ENCODE data around the gene LAMC3. TPM values are rescaled to one million over a fixed set of nuclear protein-coding genes. Genes with fewer than 3 reads are reported as not detected.

The LAMC3 gene
- total RNA-seq, 1 experiment from 2014 or later, result 0.28 TPM

GRCh38 chr9:131027872-131028179 is 18.9 kb downstream of the LAMC3 start:
- ChIA-PET CTCF (no interaction called here), POLR2A (ENCODE audit: low non-redundant PET) (no interaction called here)
- Histone ChIP-seq H3K36me3 (ENCODE audit: insufficient read depth, low read length, poor library complexity, severe bottlenecking) (no peaks in the 10 kb centered on the region), H3K27me3 (replicated peaks; ENCODE audit: insufficient read depth, low read depth, low read length, poor library complexity) (peaks cover 16% of the 10 kb centered on the region), H3K9me3 (ENCODE audit: low read depth, low read length, poor library complexity, severe bottlenecking) (no peaks in the 10 kb centered on the region), H3K27ac (ENCODE audit: low read depth, low read length, poor library complexity, severe bottlenecking) (no peak overlapping the region), H3K4me1 (ENCODE audit: insufficient read depth, low read length, poor library complexity, severe bottlenecking) (no peaks in the 10 kb centered on the region), H3K4me3 (ENCODE audit: low read depth, low read length, poor library complexity, severe bottlenecking) (no peak overlapping the region)
- no TSS peak for BruUV-seq (replicated peaks)
- DNase-seq (ENCODE audit: low spot score), result no peak
- intact Hi-C loops (cut with micrococcal nuclease; ENCODE audit: unreplicated experiment), result no loop called here
- TF ChIP-seq CTCF (conservative IDR thresholded peaks at IDR 0.05; ENCODE audit: low read depth, low read length), result no peak
- no peak for TF ChIP-seq EZH2 (IDR thresholded peaks at IDR 0.05; ENCODE audit: borderline replicate concordance, low read depth, low read length, poor library complexity, severe bottlenecking)

- CTCF ChIA-PET, result no interaction called here
- Histone ChIP-seq H3K27ac (ENCODE audit: low read depth, low read length, poor library complexity, severe bottlenecking) (no peak overlapping the region), H3K4me1 (ENCODE audit: insufficient read depth, low read length, poor library complexity, severe bottlenecking) (no peaks in the 10 kb centered on the region), H3K36me3 (ENCODE audit: insufficient read depth, low read length, poor library complexity, severe bottlenecking) (no peaks in the 10 kb centered on the region), H3K27me3 (replicated peaks; ENCODE audit: insufficient read depth, low read depth, low read length, poor library complexity) (peaks cover 14% of the 10 kb centered on the region), H3K9me3 (ENCODE audit: low read depth, low read length, poor library complexity, severe bottlenecking) (no peaks in the 10 kb centered on the region), H3K4me3 (ENCODE audit: low read depth, low read length, poor library complexity, severe bottlenecking) (no peak overlapping the region)
- DNase-seq (ENCODE audit: low spot score), result no peak
- TF ChIP-seq CTCF (conservative IDR thresholded peaks at IDR 0.05; ENCODE audit: low read depth, low read length), result no peak
- no TSS peak for BruUV-seq (replicated peaks)
- POLR2A ChIA-PET (ENCODE audit: low non-redundant PET), result no interaction called here
- intact Hi-C loops (cut with micrococcal nuclease; ENCODE audit: unreplicated experiment), result no loop called here
Measured at GRCh38 chr9:131028221-131028884, 19.4 kb downstream of the LAMC3 start.

- POLR2A ChIA-PET (ENCODE audit: low non-redundant PET), result no interaction called here
- no peak for TF ChIP-seq EZH2 (IDR thresholded peaks at IDR 0.05; ENCODE audit: borderline replicate concordance, low read depth, low read length, poor library complexity, severe bottlenecking)
- TF ChIP-seq CTCF (conservative IDR thresholded peaks at IDR 0.05; ENCODE audit: low read depth, low read length), result no peak
- CTCF ChIA-PET, result no interaction called here
- Histone ChIP-seq H3K27me3 (replicated peaks; ENCODE audit: insufficient read depth, low read depth, low read length, poor library complexity) (peaks cover 8% of the 10 kb centered on the region), H3K4me1 (ENCODE audit: insufficient read depth, low read length, poor library complexity, severe bottlenecking) (no peaks in the 10 kb centered on the region), H3K9me3 (ENCODE audit: low read depth, low read length, poor library complexity, severe bottlenecking) (no peaks in the 10 kb centered on the region), H3K4me3 (ENCODE audit: low read depth, low read length, poor library complexity, severe bottlenecking) (no peak overlapping the region), H3K36me3 (ENCODE audit: insufficient read depth, low read length, poor library complexity, severe bottlenecking) (no peaks in the 10 kb centered on the region), H3K27ac (ENCODE audit: low read depth, low read length, poor library complexity, severe bottlenecking) (no peak overlapping the region)
- no TSS peak for BruUV-seq (replicated peaks)
- intact Hi-C loops (cut with micrococcal nuclease; ENCODE audit: unreplicated experiment), result no loop called here
- no peak for DNase-seq (ENCODE audit: low spot score)
Measured at GRCh38 chr9:131028931-131029573, 20.1 kb downstream of the LAMC3 start.

Measured in A673 (cell line).